ENCODE data around the gene GMDS.

Gene GMDS

GRCh38 chr6:2245103-2245876 is at the start of gene GMDS:
Gene GMDS (minus strand): TSS chr6:2245605.
- no peak for DNase-seq

GRCh38 chr6:2285510-2285909 is 40.1 kb upstream of the GMDS start:
- no peak for DNase-seq

GRCh38 chr6:2275892-2276242 is 30.5 kb upstream of the GMDS start:
- DNase-seq, result no peak

- no peak for DNase-seq
Measured at GRCh38 chr6:2274981-2275891, 29.8 kb upstream of the GMDS start.

- DNase-seq, result no peak
Measured at GRCh38 chr6:2272696-2273095, 27.3 kb upstream of the GMDS start.

- DNase-seq, result no peak
Measured at GRCh38 chr6:2270054-2270453, 24.6 kb upstream of the GMDS start.

GRCh38 chr6:2266841-2267240 is 21.4 kb upstream of the GMDS start:
- DNase-seq, result no peak

- DNase-seq, result no peak
Measured at GRCh38 chr6:2266031-2266795, 20.8 kb upstream of the GMDS start.

- DNase-seq, result no peak
Measured at GRCh38 chr6:2264932-2265331, 19.5 kb upstream of the GMDS start.

- no peak for DNase-seq
Measured at GRCh38 chr6:2263896-2264295, 18.5 kb upstream of the GMDS start.

GRCh38 chr6:2259574-2259973 is 14.2 kb upstream of the GMDS start:
- no peak for DNase-seq

- DNase-seq, result no peak
Measured at GRCh38 chr6:2259002-2259494, 13.6 kb upstream of the GMDS start.

- no peak for DNase-seq
Measured at GRCh38 chr6:2258112-2258511, 12.7 kb upstream of the GMDS start.

- no peak for DNase-seq
Measured at GRCh38 chr6:2257363-2257762, 12.0 kb upstream of the GMDS start.

- no peak for DNase-seq
Measured at GRCh38 chr6:2254747-2255146, 9.3 kb upstream of the GMDS start.

- DNase-seq, result no peak
Measured at GRCh38 chr6:2249126-2249525, 3.7 kb upstream of the GMDS start.

- no peak for DNase-seq
Measured at GRCh38 chr6:2247664-2248063, 2.3 kb upstream of the GMDS start.

GRCh38 chr6:2245877-2246863 is 765 bp upstream of the GMDS start:
- no peak for DNase-seq

- DNase-seq, result no peak
Measured at GRCh38 chr6:2244261-2245102, 923 bp downstream of the GMDS start.

- no peak for DNase-seq
Measured at GRCh38 chr6:2242311-2242710, 3.1 kb downstream of the GMDS start.

GRCh38 chr6:2240961-2241360 is 4.4 kb downstream of the GMDS start:
- no peak for DNase-seq
